GM20000 (cell line): ENCODE data around the gene CDK13.
"Not testable (repeated sequence)": the region's sequence is repeated elsewhere in the genome, so short reads cannot be mapped to it uniquely, and the experiment has no call there.

Source experiments
- DNase-seq: peaks from one replicate; pipeline ENCODE4 v3.0.0; 2012; ENCODE audit warnings: low spot score
- TF ChIP-seq, protein P1 (sequence below): IDR thresholded peaks from 2 replicates; pipeline ENCODE4 v1.5.1; 2012; ENCODE audit warnings: mild to moderate bottlenecking, control low read depth; ENCODE audit errors: extremely low read depth, missing control alignments

The CDK13 gene

DNA sequence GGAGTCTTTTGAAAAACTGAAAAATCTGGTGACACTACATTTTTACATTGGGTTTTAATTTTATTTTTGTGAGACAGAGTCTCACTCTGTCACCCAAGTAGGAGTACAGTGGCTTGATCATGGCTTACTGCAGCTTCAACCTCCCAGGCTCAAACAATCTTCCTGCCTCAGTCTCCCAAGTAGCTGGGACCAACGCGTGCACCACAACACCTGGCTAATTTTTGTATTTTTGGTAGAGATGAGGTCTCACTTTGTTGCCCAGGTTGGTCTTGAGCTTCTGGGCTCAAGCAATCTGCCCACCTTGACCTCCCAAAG is 172.8 kb downstream of the CDK13 start:
- DNase-seq = no peak
- TF ChIP-seq, protein P1, sequence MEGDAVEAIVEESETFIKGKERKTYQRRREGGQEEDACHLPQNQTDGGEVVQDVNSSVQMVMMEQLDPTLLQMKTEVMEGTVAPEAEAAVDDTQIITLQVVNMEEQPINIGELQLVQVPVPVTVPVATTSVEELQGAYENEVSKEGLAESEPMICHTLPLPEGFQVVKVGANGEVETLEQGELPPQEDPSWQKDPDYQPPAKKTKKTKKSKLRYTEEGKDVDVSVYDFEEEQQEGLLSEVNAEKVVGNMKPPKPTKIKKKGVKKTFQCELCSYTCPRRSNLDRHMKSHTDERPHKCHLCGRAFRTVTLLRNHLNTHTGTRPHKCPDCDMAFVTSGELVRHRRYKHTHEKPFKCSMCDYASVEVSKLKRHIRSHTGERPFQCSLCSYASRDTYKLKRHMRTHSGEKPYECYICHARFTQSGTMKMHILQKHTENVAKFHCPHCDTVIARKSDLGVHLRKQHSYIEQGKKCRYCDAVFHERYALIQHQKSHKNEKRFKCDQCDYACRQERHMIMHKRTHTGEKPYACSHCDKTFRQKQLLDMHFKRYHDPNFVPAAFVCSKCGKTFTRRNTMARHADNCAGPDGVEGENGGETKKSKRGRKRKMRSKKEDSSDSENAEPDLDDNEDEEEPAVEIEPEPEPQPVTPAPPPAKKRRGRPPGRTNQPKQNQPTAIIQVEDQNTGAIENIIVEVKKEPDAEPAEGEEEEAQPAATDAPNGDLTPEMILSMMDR = no peak

DNA sequence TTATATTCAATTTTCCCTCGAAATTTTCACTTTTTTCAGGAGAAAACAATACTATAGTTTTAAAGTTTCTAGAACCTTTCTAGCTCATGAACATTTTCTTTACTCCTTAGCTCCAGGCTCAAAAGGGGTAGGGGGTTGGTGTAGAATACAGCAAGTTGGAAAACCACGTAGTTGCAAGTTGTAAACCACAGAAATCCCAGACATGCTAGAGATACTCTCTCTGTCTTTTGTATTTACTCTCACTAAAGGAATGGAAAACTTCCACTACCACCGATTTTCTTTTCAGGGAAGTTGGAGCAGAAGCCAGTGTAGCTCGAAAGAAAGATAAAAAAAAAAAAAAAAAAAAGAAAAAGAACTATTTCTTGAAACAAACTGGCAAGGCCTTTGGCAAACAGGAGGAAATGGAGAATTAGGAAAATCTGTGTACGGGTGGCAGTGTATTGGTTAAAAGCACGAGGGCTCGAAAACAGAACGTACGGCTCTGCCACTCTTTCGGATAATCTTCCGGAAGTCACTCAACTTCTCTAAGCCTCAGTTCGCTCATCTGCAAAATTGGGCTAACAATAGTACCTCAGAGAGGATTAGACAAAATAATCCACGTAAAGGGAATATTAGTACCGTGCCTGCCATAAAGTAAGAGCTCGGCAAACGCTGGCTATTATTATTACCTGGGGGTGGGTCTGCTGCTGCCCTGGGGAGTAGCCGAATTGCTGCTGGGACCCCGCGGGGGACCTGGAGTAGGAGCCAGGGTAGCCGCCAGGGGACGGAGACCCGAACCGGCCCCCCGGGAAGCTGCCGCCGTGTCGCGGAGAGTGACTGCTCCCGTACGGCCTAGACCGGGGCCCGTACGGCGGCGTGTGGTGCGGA is 183.7 kb downstream of the CDK13 start:
- peak; percentile 36 for DNase-seq
- TF ChIP-seq, protein P1 = no peak

DNA sequence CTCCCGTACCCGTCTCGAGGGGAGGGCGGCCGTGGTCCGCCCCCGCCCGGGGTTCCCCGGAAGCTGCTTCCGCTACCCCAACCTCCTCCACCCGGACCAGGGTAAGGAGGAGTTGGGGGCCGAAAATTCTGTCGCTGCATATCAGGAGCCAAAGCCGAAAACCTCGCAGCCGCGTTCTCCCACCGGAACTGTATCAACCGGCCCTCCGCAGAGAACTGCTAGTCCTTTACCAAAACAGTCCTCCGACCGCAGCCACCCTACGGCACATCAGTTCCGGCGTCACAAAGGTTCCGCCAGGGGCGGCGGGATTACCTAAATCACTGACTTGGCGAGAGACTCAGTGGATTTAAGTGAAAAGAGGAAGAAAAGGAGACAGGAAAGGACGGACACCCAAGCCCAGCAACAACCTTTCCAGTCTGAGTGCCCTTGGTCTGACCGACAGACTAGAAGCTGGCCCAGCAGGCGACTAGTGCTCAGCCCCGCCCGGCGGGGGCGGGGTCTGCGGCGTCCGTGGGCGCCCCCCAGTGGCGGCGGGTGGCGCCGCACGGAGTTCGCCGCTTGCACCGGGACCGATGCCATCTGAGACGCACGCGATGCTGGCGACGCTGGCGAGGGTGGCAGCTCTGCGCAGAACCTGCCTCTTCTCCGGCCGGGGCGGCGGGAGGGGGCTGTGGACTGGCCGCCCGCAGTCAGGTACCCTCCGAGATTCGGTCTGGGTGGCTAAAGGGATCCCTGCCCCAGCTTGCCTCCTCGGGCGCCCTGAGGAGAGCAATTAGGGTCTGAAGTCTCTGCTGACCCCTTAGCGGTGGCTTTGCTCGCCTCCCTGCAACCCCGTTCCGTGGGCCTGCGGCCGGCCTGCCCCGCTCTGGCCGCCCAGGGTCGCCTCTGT is 184.6 kb downstream of the CDK13 start, which contains the start of the genes MPLKIP and SUGCT:
Gene MPLKIP, minus strand, starts transcription at position 195 of the 889 bp plus-strand sequence. Its CDS starts 55 bp downstream, at position 140.
Gene SUGCT, plus strand, starts transcription at position 578 of the 889 bp plus-strand sequence.
- DNase-seq = peak; percentile 95
- TF ChIP-seq, protein P1 = peak; percentile 97

DNA sequence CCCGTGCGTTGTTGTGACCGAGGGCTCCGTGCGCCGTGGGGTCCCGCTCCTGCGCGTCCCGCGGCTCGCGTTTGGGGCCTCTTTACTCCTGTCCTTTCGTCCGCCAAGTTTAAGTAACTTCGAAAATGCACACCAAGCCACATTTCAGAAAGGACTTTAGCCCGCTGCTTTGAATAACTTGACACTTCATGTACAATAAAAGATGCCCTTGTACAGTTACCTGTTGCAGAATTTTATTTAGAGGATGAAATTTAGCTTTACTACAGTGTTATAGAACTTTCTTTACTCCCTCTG is 185.2 kb downstream of the CDK13 start:
- DNase-seq = no peak

DNA sequence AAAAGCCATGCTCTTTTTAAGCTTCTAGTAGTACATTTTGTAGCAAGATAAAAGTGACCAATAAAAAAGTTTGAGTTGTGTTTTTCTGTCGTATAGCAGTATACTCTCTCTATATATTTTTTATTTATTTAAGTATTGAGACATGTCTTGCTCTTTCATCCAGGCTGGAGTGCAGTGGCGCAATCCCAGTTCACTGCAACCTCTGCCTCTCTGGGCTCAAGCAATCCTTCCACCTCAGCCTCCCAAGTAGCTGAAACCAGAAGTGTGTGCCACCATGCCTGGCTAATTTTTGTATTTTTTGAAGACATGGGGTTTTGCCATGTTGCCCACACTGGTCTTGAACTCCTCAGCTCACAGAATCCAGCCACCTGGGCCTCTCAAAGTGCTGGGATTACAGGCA is 187.5 kb downstream of the CDK13 start:
- TF ChIP-seq, protein P1 = no peak
- no peak for DNase-seq

More for the DNA sequence above, 185.2 kb downstream of the CDK13 start:
- TF ChIP-seq, protein P1 = no peak

DNA sequence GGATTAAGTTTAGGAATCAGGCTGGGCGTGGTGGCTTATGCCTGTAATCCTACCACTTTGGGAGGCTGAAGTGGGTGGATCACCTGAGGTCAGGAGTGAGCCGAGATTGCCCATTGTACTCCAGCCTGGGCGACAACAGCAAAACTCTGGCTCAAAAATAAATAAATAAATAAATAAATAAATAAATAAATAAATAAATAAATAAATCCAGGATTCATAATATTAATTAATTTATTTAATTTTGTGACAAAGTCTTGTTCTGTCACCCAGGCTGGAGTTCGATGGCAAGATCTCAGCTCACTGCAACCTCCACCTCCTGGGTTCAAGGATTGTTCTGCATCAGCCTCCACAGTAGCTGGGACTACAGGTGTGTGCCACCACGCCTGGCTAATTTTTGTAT is 188.9 kb downstream of the CDK13 start:
- TF ChIP-seq, protein P1 = no peak
- no peak for DNase-seq

DNA sequence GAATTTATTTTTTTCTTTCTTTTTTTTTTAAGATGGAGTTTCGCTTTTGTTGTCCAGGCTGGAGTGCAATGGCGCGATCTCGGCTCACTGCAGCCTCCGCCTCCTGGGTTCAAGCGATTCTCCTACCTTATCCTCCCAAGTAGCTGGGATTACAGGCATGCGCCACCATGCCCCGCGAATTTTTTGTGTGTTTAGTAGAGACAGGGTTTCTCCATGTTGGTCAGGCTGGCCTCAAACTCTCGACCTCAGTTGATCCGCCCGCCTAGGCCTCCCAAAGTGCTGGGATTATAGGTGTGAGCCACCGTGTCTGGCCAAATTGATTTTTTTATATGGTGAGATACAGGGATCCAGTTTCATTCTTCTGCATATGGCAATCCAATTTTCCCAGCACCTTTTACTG is 189.8 kb downstream of the CDK13 start:
- not testable (repeated sequence) for DNase-seq

DNA sequence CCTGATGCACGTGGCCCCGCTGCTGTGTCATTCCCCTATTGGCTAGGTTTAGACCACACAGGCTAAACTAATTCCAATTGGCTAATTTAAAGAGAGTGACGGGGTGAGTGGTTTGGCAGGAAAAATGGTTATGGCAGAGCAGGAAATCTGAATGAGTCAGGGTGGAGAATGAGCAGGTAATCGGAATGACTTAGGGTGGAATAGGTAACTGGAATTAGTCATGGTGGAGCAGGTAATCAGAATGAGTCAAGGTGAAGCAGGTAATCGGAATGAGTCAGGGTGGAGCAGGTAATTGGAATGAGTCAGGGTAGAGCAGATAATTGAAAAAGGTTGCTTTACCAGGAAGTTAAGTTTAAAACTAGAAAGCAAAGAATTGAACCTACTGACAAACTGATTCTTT is 191.9 kb downstream of the CDK13 start:
- DNase-seq = not testable (repeated sequence)

DNA sequence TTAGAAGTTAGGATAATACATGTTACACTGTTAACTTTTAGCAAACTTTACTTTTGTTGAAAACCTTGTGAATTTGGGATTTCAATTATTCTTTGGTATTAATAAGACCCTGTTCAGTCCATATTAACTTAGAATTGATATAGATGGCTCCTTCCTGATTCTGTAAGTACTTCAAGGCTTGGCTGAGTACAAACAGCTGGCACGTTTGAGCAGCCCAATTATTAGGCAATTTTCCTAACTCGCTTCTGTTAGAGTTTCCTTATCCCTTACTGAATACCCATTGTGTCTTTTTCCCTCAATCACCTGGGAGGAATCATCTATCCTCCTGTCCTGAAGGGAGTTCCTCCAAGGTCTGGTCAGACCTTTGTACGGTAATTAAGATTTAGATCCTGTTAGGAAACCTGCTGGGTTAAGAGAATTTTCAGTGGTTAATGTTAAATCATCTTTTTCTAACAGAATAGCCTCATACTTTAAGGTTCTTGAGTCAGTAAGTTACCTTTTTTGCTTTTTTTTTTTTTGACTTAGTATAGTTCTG is 195.6 kb downstream of the CDK13 start:
- not testable (repeated sequence) for DNase-seq
